Measurements from ENCODE around the gene SMAD5. TPM values are rescaled to one million over a fixed set of nuclear protein-coding genes. Genes with fewer than 3 reads are reported as not detected.

Gene SMAD5
- total RNA-seq, 1 experiment from 2014 or later: 69.3 TPM

DNA sequence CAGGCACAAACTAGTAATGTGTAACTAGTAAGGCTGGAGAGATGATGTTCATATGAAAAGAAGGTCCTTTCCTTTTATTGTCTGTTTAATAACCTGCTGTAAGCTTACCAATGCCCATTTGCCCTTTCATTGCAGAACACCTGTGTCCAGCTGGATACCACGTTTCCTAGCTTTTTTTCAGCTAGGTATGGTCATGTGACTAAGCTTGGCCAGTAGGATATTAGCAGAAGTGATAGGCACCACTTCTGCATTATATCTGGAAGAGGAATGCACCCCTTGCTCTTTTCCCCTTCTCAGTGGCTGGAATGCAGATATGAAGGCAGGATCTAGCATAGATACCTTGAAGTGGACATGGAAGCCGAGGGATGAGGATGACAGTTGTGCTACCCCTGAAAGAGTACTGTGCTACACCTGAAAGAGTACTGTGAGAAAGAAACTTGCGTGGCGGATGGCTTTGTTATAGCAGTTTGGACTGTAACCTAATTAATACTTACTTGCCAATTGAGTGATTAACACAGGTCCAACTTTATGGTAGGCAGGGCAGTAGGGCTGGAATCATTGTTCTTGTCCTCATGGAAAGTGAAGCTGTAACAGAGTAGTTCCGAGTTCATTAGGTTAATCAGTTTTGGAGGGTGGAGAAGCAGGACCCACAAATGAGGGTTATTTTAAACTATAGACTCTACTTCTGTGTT lies 53.5 kb downstream of the SMAD5 start:
- Histone ChIP-seq H4K20me1 (ENCODE audit: control insufficient read depth, insufficient read depth, insufficient read length) (no peaks in the 10 kb centered on the region), H3K14ac (ENCODE audit: insufficient read depth, low read length) (no peak overlapping the region), H2AFZ (ENCODE audit: low read length) (no peak overlapping the region), H3K27me3 (ENCODE audit: insufficient read depth, low read length) (peaks cover 14% of the 10 kb centered on the region; the same call in 1 of the 2 replicates), H3K18ac (ENCODE audit: insufficient read length, low read depth, low read length) (no peak overlapping the region), H3K79me1 (ENCODE audit: insufficient read depth, low read depth, low read length, poor library complexity, severe bottlenecking) (no peaks in the 10 kb centered on the region), H3K4me2 (ENCODE audit: insufficient read depth, insufficient read length, low read length) (no peak overlapping the region), H2BK12ac (ENCODE audit: insufficient read length, low read depth, low read length) (no peak overlapping the region), H4K91ac (ENCODE audit: insufficient read length, low read depth, low read length) (no peak overlapping the region), H3K56ac (ENCODE audit: insufficient read length, low read depth, low read length) (no peak overlapping the region), H3K4ac (ENCODE audit: low read depth, low read length) (no peak overlapping the region), H2AK5ac (ENCODE audit: insufficient read length, low read length) (no peak overlapping the region), H3T11ph (ENCODE audit: low read length) (no peak overlapping the region), H3K27ac (ENCODE audit: insufficient read length, low read depth, low read length) (no peak overlapping the region), H3K9ac (ENCODE audit: extremely low read depth, insufficient read length, low read length) (no peak overlapping the region), H2BK20ac (ENCODE audit: low read depth, low read length, poor library complexity, severe bottlenecking) (no peak overlapping the region), H2BK120ac (ENCODE audit: low read depth, low read length, poor library complexity, severe bottlenecking) (no peak overlapping the region), H3K9me3 (ENCODE audit: control insufficient read depth, low read depth, low read length) (no peaks in the 10 kb centered on the region), H2BK15ac (ENCODE audit: low read depth, low read length) (no peak overlapping the region), H3K4me1 (ENCODE audit: insufficient read depth, low read length) (no peaks in the 10 kb centered on the region), H4K5ac (ENCODE audit: insufficient read length, low read depth, low read length) (no peak overlapping the region), H3K23ac (ENCODE audit: insufficient read length, low read depth, low read length) (no peak overlapping the region), H3K79me2 (ENCODE audit: insufficient read depth, low read length) (no peaks in the 10 kb centered on the region), H3K23me2 (ENCODE audit: insufficient read length, low read depth, low read length, poor library complexity, severe bottlenecking) (no peaks in the 10 kb centered on the region), H4K8ac (replicated peaks; ENCODE audit: insufficient read length, low read depth, low read length) (no peak overlapping the region), H2BK5ac (ENCODE audit: insufficient read length, low read length) (no peak overlapping the region)
- DNase-seq: no peak
- WGBS (ENCODE audit: extremely low coverage, insufficient read length, low lambda C conversion rate): no CpG with 5 or more reads among the region's 5 CpGs
- no peaks in the 10 kb centered on the region for H3K9me3 Mint-ChIP-seq
- peaks cover 9 to 18% (median 10%) of the 10 kb centered on the region in 3 experiments; a peak in 6 of 7 replicates for H3K36me3 Mint-ChIP-seq (ENCODE audit: insufficient read depth in 1 of 3, low read depth in 3 of 3)
- peaks cover 31% of the 10 kb centered on the region for H3K27me3 Mint-ChIP-seq (ENCODE audit: low read depth)
- no peak overlapping the region for H3K4me3 Mint-ChIP-seq
- TF ChIP-seq, protein P1, sequence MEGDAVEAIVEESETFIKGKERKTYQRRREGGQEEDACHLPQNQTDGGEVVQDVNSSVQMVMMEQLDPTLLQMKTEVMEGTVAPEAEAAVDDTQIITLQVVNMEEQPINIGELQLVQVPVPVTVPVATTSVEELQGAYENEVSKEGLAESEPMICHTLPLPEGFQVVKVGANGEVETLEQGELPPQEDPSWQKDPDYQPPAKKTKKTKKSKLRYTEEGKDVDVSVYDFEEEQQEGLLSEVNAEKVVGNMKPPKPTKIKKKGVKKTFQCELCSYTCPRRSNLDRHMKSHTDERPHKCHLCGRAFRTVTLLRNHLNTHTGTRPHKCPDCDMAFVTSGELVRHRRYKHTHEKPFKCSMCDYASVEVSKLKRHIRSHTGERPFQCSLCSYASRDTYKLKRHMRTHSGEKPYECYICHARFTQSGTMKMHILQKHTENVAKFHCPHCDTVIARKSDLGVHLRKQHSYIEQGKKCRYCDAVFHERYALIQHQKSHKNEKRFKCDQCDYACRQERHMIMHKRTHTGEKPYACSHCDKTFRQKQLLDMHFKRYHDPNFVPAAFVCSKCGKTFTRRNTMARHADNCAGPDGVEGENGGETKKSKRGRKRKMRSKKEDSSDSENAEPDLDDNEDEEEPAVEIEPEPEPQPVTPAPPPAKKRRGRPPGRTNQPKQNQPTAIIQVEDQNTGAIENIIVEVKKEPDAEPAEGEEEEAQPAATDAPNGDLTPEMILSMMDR (conservative IDR thresholded peaks at IDR 0.05): no peak
- H3K4me1 Mint-ChIP-seq: peaks cover 2 to 4% of the 10 kb centered on the region in 2 experiments; a peak in 2 of 4 replicates
- no peak overlapping the region for H3K27ac Mint-ChIP-seq

Data from H9 (cell line).